GM18508 (cell line): ENCODE results near the gene CD2AP.
A peak's percentile ranks its signal among the peaks of the same experiment; 100 is the strongest.
"Not testable (repeated sequence)": the region's sequence is repeated elsewhere in the genome, so short reads cannot be mapped to it uniquely, and the experiment has no call there.

Experiments used
- ATAC-seq: cut with Tn5 transposase; IDR thresholded peaks from one replicate; pipeline ENCODE4 v1.9.1; 2021; ENCODE audit warnings: moderate number of reproducible peaks; ENCODE audit not compliant: insufficient read depth, unreplicated experiment

Gene CD2AP

DNA sequence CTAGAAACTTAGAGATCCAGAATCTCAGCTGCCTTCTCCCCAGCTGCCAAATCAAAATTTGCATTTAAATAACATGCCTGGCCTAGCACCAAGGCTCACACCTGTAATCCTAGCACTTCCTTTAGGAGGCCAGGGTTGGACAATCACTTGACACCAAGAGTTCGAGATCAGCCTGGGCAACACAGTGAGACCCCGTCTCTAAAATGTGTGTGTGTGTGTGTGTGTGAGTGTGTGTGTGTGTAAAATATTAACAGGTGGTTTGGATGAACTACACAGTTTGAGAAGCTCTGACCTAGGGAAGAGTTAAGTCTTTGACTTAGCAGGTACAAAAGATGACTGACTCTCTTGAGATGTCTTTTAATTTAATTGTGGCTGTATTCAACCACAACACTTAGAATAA, 20.2 kb upstream of the CD2AP start:
- ATAC-seq: no peak

DNA sequence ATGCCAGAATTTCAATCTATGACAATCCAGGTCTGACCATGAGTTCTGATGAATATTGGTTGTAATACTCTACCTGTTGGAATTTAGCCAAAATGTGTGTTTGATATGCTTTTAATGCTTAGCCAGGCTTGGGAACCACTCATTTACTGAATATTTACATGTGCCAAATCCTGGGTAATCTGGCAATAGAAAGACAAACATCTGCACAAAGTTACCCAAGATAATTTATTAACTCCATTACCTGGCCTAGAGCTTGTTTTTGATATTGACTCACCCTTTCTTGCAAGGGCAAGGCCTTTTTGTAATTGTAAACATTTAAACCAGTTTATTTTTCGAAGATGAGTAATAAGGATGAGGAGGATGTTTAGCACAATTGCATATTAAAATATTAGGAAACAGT, 13.5 kb upstream of the CD2AP start:
- no peak for ATAC-seq

DNA sequence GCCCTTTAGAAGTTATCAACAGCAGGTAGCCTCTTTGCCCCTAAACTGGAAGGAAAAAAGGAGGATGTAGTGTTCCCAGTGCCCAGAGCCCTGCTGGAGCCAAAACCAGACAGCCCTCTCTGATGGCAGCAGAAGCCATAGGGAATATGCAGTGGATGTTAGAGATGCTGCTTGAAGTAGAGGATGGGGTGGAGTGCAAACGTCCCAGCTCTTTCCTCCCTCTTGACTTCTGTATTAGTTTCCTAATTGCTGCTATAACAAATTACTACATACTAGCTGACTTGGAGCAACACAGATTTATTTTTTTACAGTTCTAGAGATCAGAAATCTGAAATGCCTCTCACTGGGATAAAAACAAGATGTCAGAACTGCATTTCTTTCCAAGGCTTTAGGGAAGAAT, 12.5 kb upstream of the CD2AP start:
- no peak for ATAC-seq

DNA sequence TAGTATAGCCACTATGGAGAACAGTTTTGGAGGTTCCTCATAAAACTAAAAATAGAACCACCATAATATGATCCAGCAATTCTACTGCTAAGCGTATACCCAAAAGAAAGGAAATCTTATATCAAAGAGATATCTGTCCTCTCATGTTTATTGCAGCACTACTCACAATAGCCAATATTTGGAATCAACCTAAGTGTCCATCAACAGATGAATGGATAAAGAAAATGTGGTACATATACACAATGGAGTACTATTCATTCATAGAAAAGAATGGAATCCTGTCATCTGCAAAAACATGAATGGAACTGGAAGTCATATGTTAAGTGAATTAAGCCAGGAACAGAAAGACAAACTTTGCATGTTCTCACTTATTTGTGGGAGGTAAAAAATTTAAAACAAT, 5.7 kb upstream of the CD2AP start:
- ATAC-seq: no peak

DNA sequence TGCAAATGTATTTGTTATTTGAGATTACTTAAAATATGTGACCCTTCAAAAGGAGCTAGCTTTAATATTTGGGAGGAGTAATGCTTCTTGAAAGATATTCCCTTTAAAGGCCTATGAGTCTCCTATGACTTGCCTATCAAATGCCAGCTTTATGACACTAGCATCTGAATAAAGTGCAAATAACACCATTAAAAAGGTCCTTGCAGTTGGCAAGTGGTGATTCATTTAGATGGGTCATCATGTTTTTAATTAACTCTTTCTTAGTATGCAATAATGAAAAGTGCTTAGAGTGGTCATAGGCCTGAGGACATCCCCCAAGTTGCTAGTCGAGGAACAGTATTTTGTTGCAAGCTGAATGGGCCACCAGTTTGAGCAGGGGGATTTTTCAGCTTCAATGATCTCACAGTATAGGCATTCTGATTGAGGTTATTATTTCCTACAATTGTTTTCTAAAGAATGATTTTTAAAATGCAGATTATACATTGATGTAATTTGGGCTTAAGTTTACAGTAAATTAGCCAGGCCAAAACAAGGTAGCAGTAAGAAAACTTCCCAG, 3.7 kb upstream of the CD2AP start:
- no peak for ATAC-seq

DNA sequence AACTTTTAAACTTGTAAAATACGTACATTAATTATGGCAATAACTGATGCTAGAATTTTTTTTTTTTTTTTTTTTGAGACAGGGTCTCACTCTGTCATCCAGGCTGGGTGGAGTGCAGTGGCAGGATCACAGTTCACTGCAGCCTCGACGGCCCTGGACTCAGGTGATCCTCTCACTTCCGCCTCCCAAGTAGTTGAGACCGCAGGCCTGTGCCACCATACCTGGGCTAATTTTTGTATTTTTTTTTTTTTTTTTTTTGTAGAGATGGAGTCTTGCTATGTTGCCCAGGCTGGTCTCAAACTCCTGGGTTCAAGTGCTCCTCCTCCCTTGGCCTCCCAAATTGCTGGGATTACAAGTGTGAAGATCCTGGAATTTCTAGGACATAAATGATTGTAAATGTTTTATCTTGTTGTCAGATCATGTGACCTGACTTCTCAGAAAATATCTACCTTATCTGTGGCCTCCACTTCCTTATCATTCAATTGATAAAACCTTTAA, 2.2 kb upstream of the CD2AP start:
- ATAC-seq: no peak

DNA sequence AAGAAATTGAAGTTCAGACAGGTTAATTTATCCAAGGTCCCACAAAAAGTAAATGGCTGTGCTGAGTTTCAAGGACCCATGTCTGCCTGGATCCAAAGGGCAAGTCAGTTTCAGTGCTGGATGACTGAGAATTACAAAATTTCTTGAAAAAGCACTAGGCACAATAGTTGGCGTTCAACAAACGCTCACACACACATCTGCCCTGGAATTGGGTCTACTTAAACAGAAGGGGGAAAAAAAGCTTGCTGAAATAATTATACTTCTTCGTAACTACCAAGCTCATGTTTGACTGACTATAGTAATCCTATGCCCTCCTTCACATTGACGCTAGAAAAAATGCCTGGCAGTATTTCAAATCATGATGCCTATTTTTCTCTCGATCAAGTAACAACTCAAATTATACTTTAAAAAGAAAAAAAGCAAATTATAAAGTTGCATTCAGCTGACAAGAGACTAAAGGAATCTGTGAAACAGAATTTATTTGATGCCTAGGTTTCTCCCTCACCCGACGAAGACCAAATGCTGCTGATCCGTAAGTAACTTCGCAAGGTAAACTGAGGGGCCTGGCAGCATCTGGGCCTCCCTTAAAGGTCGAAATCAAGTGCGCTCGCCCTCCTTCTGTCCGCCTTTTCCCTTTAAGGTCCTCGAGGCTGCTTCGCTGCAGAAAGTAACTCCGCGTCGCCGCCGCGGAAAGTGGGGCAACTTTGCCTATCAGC, 650 bp upstream of the CD2AP start:
- no peak for ATAC-seq

DNA sequence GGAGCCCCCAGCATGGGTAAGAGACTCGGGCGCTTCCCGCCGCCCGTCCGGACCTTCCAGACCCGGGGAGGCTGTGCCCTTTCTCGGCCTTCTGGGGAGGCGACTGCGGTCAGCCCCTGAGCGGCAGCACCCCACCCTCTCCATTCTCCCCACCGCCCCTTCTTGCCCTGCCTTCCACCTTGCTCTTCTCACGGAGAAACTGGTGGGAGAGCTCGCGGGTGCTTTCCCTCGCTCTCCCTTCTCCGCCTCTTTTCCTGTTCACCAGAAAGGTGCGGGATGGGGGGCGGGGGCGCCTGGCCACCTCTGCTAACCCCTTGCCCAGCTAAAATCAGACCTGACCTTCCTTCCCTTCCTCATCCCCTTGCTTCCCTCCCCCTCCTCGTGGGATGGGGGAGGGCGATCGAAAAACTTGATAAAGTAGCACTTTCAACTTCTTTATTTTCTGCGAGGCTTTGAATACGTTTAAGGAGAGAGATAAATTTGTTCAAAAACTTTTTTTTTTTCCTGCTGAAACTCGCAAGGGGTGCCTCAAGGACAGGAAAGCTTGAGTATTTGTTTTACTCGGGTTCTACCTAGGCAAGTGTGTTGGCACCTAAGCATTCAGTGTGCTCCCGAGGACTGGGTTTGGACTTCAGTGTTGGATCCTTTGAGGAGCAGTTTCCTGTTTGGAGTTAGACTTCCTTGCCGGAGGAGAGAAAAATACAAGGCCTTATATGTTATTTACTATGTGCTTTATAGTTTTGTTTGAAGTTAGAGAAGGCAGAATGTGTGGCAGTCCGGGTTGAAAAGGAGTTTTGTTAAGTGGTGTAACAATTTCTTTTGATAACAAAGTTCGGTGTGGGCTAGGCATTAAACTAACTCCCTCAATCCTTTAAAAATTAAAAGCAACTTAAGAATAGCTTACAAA, 897 bp downstream of the CD2AP start:
- peak; percentile 26 for ATAC-seq

DNA sequence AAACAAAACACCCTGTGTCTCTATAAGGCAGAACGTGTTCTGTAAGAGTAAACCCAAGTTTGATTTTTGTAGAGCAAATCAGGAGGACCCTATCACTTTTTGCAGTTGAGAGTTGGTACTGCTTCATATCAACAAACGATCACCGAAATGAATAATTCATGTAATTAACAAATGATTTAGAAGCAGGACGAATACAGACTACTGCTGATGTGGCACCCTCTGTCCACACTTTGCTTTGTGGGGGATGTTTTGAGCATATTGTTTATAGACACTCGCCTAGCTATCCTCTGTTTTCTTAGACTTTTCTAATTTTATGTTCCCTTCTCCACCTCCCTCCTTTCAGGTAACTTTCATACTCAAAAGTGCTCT, 1.5 kb downstream of the CD2AP start:
- ATAC-seq: no peak

DNA sequence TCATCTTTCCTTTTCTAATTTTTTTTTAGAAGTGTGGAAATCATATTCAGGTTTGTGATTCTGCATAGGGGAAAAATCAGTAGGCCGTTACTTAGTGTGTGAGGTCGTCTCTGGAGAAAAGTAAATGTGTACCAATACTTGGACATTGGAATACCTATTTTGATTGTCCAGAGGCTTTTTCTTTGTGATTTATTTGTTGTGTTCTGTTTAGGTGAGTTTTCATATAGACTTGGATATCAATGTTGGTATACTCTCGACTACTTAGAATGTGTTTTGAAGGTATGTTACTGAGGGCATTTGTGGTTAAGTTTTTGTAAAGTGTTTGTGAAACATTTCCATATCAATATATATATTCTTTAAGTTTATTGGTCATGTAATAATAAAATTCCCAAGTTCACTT, 2.3 kb downstream of the CD2AP start:
- ATAC-seq: no peak

DNA sequence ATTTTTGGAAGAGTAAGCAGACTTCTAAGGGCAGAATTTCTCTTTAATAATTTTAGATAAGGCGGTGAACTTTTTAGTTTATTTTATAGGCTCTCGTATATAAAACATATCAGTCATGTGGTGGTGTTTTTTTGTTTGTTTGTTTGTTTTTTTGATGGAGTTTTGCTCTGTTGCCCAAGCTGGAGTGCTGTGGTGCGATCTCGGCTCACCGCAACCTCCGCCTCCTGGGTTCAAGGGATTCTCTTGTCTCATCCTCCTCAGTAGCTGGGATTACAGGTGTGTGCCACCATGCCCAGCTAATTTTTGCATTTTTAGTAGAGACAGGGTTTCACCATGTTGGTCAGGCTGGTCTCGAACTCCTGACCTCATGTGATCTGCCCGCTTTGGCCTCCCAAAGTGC, 3.6 kb downstream of the CD2AP start:
- ATAC-seq: not testable (repeated sequence)

DNA sequence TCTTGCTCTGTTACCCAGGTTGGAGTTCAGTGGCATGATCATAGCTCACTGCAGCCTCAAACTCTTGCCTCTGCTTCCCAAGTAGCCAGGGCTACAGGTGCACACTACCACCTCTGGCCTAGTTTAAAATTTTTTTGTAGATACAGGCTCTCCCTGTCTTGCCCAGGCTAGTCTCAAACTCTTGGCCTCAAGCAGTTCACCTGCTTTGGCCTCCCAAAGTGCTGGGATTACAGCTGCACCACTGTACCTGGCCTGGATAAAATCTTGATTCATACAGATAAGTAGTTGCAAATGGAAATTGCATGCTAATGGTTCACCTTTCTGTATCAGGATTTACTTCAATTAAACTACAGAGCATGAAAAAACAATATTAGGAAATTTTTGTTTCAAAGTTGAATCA, 4.2 kb downstream of the CD2AP start:
- no peak for ATAC-seq

DNA sequence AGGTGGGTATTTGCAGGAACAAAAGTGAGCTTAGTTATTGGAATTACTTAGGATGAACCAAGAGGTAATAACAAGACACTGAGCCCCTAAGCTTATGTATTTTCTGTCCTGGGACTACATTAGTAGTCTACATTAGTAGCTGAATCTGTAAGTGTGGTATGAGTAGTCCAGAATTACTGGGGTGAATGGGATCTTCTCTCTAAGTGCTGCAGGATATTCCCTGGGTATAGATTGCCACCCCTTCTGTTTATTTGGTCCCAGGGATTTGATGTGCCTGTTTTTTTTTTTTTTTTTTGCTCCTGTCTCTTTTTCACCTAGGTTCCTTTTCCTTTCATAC, 5.9 kb downstream of the CD2AP start:
- peak; percentile 27 for ATAC-seq

DNA sequence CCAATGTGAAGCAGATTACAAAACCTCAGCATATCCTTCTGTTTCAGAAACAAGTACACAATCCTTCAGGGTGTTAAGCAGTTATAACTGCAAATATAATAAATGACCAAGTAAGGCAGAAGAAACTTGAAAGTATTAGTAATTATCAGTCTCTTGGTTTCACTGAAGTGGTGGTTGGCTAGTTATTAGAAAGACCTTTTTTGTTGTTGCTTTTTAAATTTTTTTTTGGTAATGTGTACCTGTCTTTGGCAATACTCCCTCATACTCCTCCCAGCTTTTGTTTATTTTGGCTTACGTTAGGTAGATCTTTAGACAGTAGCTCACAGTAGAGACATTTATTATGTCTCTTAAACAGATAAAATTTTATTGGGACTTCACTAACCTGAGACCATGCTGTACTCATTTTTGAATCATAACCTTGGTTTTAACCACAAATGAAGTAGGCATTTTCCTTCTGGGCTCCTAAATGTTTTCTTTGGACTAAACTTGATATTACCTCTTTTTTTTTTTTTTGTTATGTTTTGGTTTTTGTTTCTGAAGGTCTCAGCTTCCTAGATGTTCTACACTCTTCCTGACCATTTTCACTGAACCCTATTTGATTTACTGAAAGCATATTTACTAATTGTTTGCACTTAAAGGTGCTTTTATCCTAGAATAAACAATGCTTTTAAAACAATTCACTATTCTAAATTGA, 6.4 kb downstream of the CD2AP start:
- ATAC-seq: peak; percentile 54

DNA sequence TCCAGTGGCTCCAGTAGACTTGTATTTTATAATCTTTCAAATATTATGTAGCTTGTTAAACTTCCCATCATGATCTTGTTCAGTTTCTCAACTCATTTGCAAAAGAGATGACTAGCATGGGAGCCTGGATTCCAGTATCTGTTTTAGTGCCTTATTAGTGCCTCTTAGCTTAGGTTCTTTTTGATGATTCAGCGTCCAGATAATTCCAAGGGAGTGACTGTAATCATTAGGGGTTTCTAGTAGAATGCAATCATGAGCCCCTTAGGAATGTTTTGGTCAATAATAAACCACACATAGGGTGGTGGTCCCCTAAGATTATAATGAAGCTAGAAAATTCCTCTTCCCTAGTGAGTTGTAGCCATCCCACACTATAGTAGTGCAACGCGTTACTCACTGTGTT, 7.0 kb downstream of the CD2AP start:
- ATAC-seq: no peak

DNA sequence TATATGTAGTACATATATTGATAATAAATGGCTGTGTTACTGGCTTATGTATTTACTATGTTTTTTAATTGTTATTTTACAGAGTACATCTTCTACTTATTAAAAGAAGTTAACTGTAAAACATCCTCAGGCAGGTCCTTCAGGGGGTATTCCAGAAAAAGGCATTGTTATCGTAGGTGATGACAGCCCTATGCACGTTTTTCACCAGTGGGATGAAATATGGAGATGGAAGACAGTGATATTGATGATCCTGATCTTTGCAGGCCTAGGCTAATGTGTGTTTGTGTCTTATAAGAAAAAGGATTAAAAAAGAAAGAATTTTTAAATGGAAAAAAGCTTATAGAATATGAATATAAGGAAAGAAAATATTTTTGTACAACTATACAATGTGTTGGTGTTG, 7.5 kb downstream of the CD2AP start:
- no peak for ATAC-seq

DNA sequence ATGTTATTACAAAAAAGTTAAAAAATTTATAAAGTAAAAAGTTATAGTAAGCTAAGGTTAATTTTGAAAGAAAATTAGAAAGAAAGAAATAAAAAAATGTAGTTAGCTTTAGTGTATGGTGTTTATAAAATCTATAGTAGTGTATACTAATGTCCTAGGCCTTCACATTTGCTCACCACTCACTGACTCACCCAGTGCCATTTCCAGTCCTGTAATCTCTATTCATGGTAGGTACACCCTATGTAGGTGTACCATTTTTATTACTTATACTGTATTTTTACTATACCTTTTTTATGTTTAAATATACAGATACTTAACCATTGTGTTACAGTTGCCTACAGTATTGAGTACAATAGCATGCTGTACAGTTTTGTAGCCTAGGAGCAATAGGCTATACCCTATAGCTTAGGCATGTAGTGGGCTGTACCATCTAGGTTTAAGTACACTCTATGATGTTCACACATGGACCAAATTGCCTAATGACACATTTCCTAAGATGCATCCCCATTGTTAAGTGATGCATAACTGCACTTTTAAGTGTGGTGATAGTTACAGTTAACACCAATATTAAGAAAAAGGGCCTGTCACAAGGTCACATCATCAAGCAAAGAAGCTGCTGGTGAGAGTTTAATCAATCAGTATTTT, 8.0 kb downstream of the CD2AP start:
- no peak for ATAC-seq

DNA sequence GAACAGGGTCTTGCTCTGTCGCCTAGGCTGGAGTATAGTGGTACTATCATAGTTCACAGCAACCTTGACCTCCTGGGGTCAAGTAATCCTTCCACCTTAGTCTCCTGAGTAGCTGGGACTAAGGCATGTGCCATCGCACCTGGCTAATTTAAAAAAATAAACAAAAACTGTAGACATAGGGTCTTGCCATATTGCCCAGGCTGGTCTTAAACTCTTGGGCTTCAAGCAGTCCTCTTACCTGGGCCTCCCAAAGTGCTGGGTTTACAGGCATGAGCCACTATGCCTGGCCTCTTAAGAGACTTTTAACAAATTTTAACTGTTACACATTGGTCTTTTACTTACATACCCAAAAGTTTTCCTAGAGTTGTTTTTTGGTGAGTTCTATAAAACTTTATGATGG, 12.4 kb downstream of the CD2AP start:
- no peak for ATAC-seq

DNA sequence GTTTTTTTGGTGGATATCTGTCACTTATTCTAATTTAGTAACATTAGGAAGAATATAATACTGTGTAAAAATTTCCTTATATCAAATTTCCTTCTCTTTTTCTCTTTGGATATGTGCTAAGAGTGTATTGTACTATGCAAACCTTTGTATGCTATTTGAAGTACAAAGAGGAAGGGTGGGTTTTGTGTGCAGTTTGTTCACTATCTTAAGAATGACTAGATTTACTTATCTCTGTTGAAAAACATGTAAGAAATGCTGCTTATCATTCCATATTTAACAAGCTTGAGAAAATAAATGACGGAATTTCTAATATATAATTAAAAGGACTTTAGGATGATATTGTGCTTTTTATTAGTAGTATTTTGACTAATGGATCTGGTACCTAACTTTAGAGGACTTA, 13.1 kb downstream of the CD2AP start:
- ATAC-seq: no peak

DNA sequence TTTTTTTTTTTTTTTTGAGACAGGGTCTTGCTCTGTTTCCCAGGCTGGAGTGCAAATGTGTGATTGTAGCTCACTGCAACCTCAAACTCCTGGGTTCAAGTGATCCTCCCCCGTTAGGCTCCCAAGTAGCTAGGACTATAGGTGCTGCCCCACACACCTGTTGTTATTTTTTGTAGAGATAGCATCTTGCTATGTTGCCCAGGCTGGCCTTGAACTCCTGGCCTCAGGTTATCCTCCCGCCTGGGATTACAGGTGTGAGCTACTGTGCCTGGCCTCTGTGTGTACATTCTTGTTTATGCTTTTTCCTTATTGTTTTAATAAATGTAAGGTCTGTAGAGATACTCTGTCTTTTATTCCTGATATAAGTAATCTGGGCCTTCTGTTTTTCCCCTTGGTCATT, 14.8 kb downstream of the CD2AP start:
- ATAC-seq: no peak
